Skin epidermis (tissue), 12 donors: ENCODE measurements around the gene THOC6.
"Not testable (repeated sequence)": the region's sequence is repeated elsewhere in the genome, so short reads cannot be mapped to it uniquely, and the experiment has no call there.

ENCODE experiments used
- H3K27ac ChIP-seq, 21 experiments: fragments of 200-600 bp; sonication (generic) in 11 of 21; one replicate each; pipeline ENCODE4 v1.5.0; 2020; ENCODE audit warnings: mild to moderate bottlenecking in 3 of 21, inconsistent platforms in 2 of 21, moderate library complexity in 2 of 21
- H3K4me3 ChIP-seq, 7 experiments: fragments of 200-600 bp; sonication (generic) in 2 of 7; one replicate each; pipeline ENCODE4 v1.5.0; 2020; ENCODE audit warnings: inconsistent platforms in 2 of 7, mild to moderate bottlenecking in 2 of 7, moderate library complexity in 1 of 7

The THOC6 gene

DNA sequence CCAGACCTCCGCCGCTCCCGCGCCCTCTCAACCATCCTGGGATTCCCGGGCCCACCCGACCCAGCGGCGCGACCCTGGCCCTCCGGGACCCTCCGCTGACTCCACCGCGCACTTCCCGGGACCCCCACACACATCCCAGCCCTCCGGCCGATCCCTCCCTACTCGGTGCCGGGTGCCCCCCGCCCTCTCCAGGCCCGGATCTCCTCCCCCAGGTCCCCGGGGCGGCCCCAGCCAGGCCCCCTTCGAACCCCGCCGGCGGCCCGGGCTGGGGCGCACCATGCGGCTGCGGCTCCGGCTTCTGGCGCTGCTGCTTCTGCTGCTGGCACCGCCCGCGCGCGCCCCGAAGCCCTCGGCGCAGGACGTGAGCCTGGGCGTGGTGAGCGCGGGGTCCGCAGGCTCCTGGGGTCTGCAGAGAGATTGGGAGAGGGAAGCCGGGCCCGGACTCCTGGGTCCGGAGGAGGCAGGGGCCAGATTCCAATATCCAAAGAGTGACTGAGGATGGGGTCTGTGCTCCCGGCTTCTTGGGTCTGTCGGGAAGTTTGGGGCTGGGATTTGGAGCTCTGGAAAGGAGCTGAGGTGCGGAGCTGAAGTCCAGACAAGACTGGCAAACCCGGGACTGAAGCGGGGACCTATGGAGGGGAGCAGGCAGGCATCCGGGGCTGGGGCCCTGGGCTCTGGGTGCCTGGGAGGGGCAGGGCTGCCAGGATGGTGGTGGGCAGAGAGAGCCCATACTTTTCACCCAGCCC is 23.0 kb downstream of the THOC6 start:
- Histone ChIP-seq H3K27ac (peak overlapping the region in 13 of 21 experiments; percentile 0 to 78 (median 56)), H3K4me3 (peak overlapping the region; percentile 28 to 49 (median 37))

GRCh38 chr16:3047387-3047720 is 23.5 kb downstream of the THOC6 start:
- Histone ChIP-seq H3K4me3 (peak overlapping the region in 4 of 7 experiments; percentile 28 to 49 (median 40)), H3K27ac (peak overlapping the region in 1 of 21 experiments; percentile 33)

DNA sequence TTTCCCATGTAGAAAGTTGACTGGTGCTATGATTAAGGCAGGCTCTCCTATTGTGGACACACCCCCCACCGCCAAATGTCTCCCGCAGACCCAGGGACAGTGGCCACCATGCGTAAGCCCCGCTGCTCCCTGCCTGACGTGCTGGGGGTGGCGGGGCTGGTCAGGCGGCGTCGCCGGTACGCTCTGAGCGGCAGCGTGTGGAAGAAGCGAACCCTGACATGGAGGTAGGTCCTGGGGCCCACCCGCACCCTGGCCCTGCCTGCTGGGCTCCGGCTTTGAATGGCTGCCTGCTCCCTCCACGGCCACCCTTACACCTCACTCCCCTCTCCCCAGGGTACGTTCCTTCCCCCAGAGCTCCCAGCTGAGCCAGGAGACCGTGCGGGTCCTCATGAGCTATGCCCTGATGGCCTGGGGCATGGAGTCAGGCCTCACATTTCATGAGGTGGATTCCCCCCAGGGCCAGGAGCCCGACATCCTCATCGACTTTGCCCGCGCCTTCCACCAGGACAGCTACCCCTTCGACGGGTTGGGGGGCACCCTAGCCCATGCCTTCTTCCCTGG is 26.2 kb downstream of the THOC6 start:
- Histone ChIP-seq H3K27ac (peak overlapping the region in 1 of 21 experiments; percentile 1), H3K4me3 (no peak overlapping the region)

GRCh38 chr16:3050487-3050886 is 26.7 kb downstream of the THOC6 start:
- Histone ChIP-seq H3K27ac (peak overlapping the region in 1 of 21 experiments; percentile 1), H3K4me3 (no peak overlapping the region)

GRCh38 chr16:3051009-3051408 is 27.2 kb downstream of the THOC6 start:
- Histone ChIP-seq H3K27ac (peak overlapping the region in 1 of 21 experiments; percentile 22), H3K4me3 (no peak overlapping the region)

GRCh38 chr16:3051494-3051893 is 27.7 kb downstream of the THOC6 start:
- Histone ChIP-seq H3K27ac (peak overlapping the region in 1 of 21 experiments; percentile 22), H3K4me3 (no peak overlapping the region)

- peak overlapping the region in 1 of 21 experiments; percentile 42 for H3K27ac ChIP-seq
- H3K4me3 ChIP-seq = not testable (repeated sequence)
Measured at GRCh38 chr16:3052571-3053329, 28.9 kb downstream of the THOC6 start.

- peak overlapping the region in 1 of 21 experiments; percentile 42 for H3K27ac ChIP-seq
- H3K4me3 ChIP-seq = not testable (repeated sequence)
Measured at GRCh38 chr16:3053330-3053710, 29.5 kb downstream of the THOC6 start.

- peak overlapping the region in 6 of 21 experiments; percentile 16 to 65 (median 31) for H3K27ac ChIP-seq
- no peak overlapping the region for H3K4me3 ChIP-seq
Measured at GRCh38 chr16:3054965-3055733, 31.3 kb downstream of the THOC6 start.

- not testable (repeated sequence) for H3K4me3 ChIP-seq
- H3K27ac ChIP-seq = peak overlapping the region in 4 of 21 experiments; percentile 30 to 65 (median 47)
Measured at GRCh38 chr16:3055734-3056115, 31.9 kb downstream of the THOC6 start.

GRCh38 chr16:3056336-3057180 is 32.7 kb downstream of the THOC6 start:
- Histone ChIP-seq H3K27ac (peak overlapping the region in 1 of 21 experiments; percentile 62), H3K4me3 (no peak overlapping the region)

- H3K27ac ChIP-seq = peak overlapping the region in 9 of 21 experiments; percentile 81 to 96 (median 91)
- H3K4me3 ChIP-seq = peak overlapping the region in 5 of 7 experiments; percentile 65 to 81 (median 79)
Measured at GRCh38 chr16:3057181-3058138, 33.6 kb downstream of the THOC6 start.

DNA sequence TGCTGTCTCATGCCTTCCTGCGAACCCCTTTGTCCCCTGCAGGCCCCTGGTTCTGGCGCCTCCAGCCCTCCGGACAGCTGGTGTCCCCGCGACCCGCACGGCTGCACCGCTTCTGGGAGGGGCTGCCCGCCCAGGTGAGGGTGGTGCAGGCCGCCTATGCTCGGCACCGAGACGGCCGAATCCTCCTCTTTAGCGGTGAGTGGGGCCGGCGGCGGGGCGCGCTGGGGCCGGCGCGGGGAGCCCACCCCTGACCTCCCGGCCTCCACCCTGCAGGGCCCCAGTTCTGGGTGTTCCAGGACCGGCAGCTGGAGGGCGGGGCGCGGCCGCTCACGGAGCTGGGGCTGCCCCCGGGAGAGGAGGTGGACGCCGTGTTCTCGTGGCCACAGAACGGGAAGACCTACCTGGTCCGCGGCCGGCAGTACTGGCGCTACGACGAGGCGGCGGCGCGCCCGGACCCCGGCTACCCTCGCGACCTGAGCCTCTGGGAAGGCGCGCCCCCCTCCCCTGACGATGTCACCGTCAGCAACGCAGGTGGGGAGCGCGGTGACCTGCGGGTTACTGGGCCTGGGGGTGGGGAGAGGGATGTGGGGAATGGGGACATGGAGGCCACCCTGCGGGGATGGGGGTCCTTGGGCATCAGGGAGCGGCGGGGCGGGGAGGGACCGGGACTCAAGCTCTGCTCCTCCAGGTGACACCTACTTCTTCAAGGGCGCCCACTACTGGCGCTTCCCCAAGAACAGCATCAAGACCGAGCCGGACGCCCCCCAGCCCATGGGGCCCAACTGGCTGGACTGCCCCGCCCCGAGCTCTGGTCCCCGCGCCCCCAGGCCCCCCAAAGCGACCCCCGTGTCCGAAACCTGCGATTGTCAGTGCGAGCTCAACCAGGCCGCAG is 34.5 kb downstream of the THOC6 start:
- Histone ChIP-seq H3K27ac (peak overlapping the region; percentile 51 to 96 (median 90)), H3K4me3 (peak overlapping the region; percentile 49 to 81 (median 76))

- H3K4me3 ChIP-seq = peak overlapping the region; percentile 49 to 81 (median 76)
- peak overlapping the region; percentile 51 to 96 (median 90) for H3K27ac ChIP-seq
Measured at GRCh38 chr16:3059041-3059722, 35.3 kb downstream of the THOC6 start.

GRCh38 chr16:3059723-3060242 is 35.9 kb downstream of the THOC6 start:
- H3K27ac ChIP-seq = peak overlapping the region in 20 of 21 experiments; percentile 8 to 96 (median 90)
- H3K4me3 ChIP-seq = peak overlapping the region; percentile 49 to 81 (median 76)
